ENCODE data around the gene VSNL1.

Gene VSNL1

GRCh38 chr2:17583166-17583565 is 42.7 kb downstream of the VSNL1 start:
- DNase-seq (ENCODE audit: low read depth in 3 of 3), result no peak

- no peak for DNase-seq (ENCODE audit: low read depth in 3 of 3)
Measured at GRCh38 chr2:17583646-17584045, 43.1 kb downstream of the VSNL1 start.

DNA sequence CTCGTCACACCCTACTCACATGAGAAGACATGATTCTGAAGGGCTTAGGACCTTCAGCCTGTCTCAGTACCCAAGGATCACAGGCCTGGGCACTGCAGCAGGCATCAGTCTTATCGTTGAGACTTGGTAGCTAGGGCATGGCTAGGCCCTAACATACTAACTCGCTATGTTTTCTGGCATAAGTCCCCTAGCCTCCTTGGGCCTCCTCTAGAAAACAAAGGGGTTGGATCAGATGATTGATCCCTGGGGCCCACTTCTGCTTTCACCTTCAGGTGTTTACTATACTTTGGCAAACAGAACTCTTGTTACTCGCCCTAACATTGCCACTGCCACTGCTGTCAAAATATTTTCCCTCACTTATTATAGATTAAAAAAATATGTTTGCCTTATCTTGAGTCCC is 44.2 kb downstream of the VSNL1 start:
- DNase-seq (ENCODE audit: low read depth in 3 of 3), result no peak

GRCh38 chr2:17587469-17587868 is 47.0 kb downstream of the VSNL1 start:
- no peak for DNase-seq (ENCODE audit: low read depth in 3 of 3)

DNA sequence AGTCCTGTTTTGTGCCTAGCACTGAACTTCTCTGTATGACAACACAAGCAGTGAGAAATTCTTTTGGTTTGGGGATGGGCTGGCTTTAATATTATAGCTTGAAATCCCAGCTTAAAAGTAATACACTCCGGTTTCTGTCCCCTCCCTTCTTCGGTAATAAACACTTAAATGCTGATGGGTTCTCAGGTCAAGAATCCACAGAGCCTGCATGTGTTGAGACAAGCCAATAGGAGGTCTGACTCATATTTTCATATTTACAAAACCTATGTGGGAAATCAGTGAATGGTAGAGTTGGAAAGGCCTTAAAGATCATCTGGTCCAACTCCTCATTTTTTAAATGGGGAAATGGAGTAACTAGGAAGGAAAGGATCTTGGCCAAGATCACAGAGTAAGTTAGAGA is 47.5 kb downstream of the VSNL1 start:
- DNase-seq (ENCODE audit: low read depth in 3 of 3), result no peak

DNA sequence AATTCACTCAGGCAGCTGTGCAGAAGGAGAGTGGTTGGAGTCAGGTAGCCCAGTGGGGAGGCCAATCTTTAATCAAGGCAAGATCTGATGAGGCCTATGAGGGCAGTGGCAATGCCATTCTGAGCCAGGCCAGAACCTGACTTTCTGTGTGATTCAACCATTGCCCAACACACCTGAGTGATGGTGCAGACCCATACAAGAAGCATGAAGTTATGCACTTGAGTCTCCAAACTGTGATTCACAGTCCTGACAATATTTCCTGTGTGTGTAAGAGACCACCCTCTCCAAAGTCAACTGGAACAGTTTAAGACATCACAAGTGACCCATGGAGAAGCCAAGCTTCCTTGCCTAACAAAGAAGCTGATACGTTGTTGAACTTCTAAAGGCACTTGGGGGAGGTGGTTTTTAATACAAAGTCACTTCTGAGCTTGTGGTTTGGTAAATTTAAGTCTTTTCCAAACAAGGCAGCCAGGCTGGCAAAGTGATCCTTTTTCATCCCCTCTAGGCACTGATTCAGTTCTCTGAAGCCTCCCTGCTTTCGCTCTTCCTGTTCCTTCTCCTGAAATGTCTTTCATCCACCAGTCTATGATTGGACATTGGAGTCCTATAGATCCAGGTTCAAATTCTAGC is 49.0 kb downstream of the VSNL1 start:
- no peak for DNase-seq (ENCODE audit: low read depth in 3 of 3)

DNA sequence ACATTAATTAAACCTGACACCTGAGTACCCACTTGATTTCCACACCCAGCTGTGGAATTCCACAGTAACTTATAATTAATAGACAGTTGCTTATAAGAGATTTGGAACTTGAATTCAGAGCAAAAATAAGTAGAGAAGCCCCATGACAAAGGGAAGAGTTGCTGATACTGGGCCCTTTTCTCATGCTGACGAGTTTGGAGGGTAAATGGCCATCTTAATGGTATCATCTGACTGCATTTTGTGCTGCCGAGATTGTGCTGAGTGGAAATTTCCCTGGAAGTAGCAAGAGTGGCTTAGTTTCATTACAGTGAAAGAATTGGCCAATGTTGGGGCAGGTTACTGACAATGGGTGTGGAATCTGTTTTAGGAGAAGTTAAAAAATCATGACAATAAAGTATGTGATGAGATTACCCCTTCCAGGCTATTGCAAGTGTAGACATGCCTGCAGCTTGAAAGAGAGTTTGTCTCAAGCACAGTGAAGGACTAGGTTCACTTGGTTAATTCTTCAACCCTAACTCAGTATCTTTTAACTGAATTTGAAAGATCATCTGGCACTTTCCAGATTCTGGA is 49.9 kb downstream of the VSNL1 start:
- DNase-seq (ENCODE audit: low read depth in 3 of 3), result no peak

DNA sequence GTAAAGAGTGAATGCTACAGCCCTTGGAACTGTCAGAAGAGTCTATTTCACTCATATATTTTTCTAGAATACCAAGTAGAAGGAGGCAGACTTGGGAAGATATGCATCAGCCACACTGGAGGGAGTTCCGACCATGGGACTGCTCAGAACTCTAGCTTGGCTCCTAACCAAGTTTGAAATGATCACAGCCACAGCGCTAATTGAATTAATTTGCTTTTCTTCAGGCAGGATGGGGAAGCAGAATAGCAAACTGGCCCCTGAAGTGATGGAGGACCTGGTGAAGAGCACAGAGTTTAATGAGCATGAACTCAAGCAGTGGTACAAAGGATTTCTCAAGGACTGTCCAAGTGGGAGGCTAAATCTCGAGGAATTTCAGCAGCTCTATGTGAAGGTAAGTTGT is 51.4 kb downstream of the VSNL1 start:
- no peak for DNase-seq (ENCODE audit: low read depth in 3 of 3)

DNA sequence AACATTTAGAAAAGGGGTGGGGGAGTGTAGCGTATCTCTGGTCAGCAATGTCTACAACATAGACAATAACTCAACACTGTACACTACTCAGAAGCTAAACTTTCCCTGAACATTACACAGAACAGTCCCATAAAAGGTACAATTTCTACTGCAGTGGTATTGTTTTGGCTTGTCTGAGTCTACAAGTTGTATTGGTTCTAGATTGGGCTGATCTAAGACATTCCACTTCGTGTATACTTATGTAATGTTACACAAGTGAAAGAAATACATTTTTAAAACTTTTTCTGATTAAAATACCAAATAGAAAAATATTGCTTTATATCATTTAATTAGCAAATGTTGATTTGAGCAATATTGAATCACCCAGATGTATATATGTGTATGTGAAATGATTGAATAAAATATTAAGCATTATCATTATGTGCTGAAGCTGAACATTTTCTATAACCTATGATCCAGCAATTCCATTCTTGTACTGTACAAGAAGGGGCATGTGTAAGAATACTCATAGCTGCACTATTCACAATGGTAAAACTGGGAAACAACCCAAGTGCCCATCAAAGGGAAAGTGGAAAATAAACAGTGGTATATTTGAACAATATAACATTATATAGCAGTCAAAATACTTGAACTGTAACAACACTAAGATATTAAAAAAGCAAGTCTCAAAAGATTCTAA is 52.4 kb downstream of the VSNL1 start:
- DNase-seq (ENCODE audit: low read depth in 3 of 3), result no peak

GRCh38 chr2:17593445-17593840 is 52.9 kb downstream of the VSNL1 start:
- no peak for DNase-seq (ENCODE audit: low read depth in 3 of 3)

GRCh38 chr2:17593841-17594491 is 53.5 kb downstream of the VSNL1 start:
- DNase-seq (ENCODE audit: low read depth in 3 of 3), result no peak

DNA sequence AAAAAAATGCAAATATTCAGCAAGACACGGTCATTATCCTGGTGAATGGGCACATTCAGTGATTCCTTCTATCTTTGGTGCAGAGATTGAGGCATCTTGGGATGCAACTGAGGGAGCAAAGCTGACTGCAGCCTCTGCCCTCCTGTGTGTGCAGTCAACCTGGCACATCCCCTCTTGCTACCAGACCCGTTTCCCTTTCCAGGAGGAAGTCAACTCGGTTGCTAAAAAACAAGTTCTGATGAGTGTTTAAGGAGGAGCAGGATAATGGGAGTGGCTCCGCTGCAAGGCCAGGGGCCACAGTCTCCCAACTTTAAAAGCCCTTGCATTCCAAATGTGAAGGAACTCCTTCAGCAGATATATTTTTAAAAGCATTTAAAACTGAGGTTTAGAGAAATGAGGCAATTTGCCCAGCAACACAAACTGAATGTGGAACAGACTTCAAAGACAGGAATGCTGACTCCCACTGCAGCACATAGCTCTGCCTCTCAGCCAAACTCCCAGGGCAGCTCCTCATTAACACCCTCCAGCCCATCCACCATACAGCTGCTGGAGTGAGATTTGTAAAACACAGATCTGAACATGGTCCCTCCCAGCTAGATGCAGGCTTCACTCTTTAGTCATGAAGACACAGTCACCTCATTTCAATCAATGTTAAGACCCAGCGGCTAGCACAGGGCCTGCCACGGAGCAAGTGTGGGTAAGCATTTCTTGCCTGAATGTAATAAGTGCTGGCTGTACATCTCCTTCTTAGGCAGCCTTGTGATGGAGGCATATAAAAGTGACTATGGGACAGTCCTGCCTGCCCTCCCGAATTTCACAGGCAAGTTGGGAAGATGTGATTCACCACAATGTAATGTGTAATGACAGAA is 54.3 kb downstream of the VSNL1 start:
- DNase-seq (ENCODE audit: low read depth in 3 of 3), result no peak

DNA sequence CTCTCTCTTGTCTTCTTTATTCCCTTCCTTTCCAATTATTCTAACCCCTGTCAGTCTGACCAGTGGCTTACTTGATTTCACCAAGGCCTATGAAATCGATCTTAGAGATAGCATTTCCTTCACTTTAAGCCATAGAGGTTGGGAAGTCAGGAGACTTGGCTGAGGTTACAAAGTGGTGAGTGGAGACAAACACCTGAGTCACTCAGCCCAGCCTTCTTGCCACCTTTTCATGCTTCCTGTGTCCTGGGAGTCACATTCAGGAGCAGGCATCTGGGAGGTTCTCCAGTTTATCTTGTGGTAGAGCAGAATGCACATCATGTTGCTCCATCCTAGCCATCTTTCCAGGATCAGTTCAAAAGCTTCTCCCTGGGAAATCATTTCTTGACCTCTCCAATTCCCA is 59.1 kb downstream of the VSNL1 start:
- DNase-seq (ENCODE audit: low read depth in 3 of 3), result no peak

DNA sequence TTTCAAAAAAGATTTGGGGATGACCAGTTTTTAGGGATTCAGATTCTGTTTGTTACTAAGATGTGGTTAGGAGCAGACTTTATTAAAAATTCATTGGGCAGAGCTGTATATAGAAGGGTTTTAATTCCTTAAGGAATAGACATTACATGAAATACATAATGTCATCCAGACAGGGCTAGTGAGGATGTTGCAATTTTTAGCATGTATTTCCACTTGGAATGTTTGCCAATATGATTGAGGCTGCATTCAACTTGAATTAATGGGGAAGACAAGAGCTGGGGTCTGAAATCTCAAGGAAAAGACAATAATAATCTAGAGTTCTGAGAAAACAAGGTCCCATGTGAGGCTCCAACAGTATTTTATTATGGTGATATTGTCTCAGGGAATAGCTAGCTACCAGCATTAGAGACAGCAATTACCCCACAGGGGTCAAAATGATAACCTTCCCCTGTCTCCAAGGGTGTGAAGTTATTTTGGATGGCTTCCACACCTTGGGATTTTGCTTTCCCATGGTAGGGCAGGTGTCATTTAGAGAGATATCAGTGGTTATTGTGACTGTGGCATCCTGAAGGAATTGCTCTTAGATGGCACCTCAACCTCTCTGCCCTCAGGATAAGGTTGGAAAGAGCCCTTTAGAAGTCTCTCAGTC is 60.2 kb downstream of the VSNL1 start:
- DNase-seq (ENCODE audit: low read depth in 3 of 3), result no peak

DNA sequence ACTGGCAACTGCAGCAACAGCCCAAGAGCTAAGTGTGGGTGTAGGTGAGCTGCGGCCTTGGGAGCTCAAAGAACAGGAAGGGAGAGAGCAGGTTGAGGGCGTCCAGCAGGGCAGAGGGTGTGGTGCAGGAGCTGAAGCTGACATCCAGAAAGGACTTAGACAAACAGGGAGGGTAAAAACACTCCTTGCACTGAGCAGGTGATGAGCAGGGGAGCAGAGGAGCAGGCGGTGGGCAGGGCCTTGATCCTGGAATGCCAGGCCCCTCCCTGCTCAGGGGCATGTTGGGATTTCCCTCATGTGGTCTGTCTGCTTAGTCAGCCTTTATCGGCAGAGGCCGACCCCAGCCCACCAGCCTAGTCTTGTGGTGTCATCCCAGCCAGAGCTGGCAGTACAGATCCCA is 63.6 kb downstream of the VSNL1 start:
- DNase-seq (ENCODE audit: low read depth in 3 of 3), result no peak

DNA sequence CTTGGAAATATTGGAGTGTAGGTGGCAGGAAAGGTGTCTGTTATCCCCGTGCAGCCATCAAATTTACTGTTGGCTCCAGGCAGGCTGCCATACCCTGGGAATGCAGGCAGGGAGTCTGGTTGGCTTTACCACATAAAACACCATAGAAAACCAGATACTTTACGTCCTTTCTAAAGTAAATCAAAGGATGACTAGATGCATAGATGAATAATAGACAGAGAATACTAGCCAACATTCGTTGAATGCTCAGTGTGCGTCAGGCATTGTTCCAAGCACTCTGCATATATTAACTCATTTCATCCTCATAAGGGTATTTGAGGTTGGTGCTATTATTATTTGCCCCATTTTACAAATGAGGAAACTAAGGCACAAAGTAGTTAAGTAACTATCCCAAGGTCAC is 65.2 kb downstream of the VSNL1 start:
- DNase-seq (ENCODE audit: low read depth in 3 of 3), result no peak

DNA sequence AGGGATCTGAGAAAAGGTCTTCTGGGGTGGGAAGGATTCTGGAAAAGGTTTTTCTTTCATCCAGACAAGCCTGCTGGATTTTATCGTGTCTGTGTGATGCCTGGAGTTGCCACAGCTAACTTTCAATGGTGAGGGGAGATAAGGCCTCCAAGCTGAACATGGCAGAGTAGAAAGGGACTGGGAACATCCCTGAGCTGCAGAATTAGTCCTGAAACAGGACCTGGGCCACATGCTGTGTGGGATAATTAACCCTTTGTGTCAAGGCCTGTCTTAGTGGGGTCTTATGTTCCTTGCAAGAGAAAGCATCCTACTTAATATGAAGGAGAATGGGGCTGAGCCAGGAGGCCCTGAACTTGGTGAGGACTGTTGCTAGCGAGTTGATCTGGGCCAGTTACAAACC is 66.4 kb downstream of the VSNL1 start:
- no peak for DNase-seq (ENCODE audit: low read depth in 3 of 3)

- DNase-seq (ENCODE audit: low read depth in 3 of 3), result no peak
Measured at GRCh38 chr2:17607379-17607778, 66.9 kb downstream of the VSNL1 start.

GRCh38 chr2:17608251-17608650 is 67.8 kb downstream of the VSNL1 start:
- no peak for DNase-seq (ENCODE audit: low read depth in 3 of 3)

- no peak for DNase-seq (ENCODE audit: low read depth in 3 of 3)
Measured at GRCh38 chr2:17610521-17610920, 70.0 kb downstream of the VSNL1 start.

DNA sequence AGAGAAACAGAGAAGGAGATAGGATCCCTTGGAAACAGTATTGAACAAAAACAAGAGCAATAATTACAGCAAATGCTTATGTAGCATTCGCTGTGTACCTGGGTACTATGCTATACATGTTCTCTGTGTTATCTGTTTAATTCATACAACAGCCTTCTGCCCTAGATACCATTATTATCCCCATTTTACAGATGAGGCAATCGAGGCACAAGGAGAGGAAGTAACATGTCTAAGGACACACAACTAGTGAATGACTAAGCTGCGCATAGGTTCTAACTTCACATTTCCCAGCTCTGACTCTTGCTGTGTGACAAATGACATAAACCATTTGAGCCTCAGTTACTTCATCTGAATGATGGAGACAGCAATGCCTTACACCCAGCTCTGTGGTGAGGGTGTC is 70.5 kb downstream of the VSNL1 start:
- DNase-seq (ENCODE audit: low read depth in 3 of 3), result no peak
